Fibroblast of pulmonary artery (primary cell): ENCODE results near the gene LSAMP.
A peak's percentile ranks its signal among the peaks of the same experiment; 100 is the strongest.

Experiments used
- DNase-seq: peaks from one replicate; pipeline ENCODE4 v3.0.0-alpha.2; 2010; ENCODE audit warnings: low read depth
- H3K4me3 ChIP-seq: replicated peaks from 2 replicates; pipeline ENCODE4 v1.5.1; 2011; ENCODE audit warnings: low read depth, mild to moderate bottlenecking, control low read depth, low read length, moderate library complexity
- TF ChIP-seq, protein P1 (sequence below): IDR thresholded peaks from 2 replicates; pipeline ENCODE4 v1.5.1; 2011; ENCODE audit warnings: mild to moderate bottlenecking, control low read depth, low read length, inconsistent platforms; ENCODE audit errors: missing control alignments

The LSAMP gene

DNA sequence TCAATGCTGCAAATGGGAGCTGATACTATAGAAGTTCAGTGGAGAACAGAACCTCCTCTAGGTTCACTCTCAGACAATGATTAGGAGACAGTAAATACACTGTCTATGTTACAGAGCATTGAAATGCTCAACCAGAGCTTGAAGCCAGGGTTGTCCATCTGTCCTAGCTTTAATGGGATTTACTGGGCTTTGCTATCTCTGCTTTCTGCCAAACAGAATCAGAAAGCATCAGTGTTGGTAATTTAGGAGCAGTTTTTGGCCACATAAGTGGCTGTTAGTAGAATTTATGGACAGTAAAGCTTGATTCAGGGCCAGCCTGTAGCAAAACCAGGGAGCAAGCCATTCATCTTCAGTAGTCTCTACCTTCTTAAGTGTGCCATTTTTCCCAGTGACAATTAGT lies 396.3 kb downstream of the LSAMP start:
- no peak overlapping the region for H3K4me3 ChIP-seq
- TF ChIP-seq, protein P1, sequence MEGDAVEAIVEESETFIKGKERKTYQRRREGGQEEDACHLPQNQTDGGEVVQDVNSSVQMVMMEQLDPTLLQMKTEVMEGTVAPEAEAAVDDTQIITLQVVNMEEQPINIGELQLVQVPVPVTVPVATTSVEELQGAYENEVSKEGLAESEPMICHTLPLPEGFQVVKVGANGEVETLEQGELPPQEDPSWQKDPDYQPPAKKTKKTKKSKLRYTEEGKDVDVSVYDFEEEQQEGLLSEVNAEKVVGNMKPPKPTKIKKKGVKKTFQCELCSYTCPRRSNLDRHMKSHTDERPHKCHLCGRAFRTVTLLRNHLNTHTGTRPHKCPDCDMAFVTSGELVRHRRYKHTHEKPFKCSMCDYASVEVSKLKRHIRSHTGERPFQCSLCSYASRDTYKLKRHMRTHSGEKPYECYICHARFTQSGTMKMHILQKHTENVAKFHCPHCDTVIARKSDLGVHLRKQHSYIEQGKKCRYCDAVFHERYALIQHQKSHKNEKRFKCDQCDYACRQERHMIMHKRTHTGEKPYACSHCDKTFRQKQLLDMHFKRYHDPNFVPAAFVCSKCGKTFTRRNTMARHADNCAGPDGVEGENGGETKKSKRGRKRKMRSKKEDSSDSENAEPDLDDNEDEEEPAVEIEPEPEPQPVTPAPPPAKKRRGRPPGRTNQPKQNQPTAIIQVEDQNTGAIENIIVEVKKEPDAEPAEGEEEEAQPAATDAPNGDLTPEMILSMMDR, result no peak
- DNase-seq, result no peak

DNA sequence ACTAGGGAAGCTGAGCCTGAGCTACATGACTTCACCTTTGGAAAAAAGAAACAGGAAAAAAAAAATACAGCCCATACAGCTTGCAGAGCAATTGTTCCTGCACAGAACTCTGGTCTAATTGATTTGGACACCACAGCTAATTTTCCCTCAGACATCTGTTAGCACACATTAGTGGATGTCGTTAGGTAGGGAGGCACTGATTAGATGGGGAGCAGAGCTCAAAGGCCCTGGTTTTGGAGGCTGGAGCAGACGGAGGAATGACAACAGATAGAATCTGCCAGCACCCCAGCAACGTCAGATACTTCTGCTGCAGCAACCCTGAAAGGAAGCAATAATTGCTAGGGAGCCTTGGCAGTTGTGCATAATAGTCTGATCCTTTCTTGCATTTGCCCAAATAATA lies 398.9 kb downstream of the LSAMP start:
- no peak for DNase-seq
- TF ChIP-seq, protein P1, result no peak
- no peak overlapping the region for H3K4me3 ChIP-seq

DNA sequence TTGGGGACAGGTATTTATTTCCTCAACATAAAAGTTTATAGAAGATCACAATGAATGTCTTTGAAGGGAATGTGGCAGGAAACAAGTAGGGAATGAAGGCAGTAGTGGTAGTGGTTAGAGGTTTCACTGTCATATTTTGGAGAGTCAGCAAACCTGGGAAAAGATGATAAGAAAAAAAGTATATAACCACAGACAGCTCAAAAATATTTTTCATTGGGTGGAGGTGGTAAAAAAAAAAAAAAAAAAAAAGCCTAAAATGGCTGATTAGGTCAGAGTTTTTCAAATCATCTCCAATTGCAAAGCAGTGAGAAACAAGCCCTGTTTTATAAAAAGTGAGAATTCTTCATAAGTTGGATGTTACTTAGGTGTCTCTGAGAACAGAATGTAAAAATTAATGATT lies 400.0 kb downstream of the LSAMP start:
- TF ChIP-seq, protein P1, result no peak
- no peak overlapping the region for H3K4me3 ChIP-seq
- DNase-seq, result no peak

DNA sequence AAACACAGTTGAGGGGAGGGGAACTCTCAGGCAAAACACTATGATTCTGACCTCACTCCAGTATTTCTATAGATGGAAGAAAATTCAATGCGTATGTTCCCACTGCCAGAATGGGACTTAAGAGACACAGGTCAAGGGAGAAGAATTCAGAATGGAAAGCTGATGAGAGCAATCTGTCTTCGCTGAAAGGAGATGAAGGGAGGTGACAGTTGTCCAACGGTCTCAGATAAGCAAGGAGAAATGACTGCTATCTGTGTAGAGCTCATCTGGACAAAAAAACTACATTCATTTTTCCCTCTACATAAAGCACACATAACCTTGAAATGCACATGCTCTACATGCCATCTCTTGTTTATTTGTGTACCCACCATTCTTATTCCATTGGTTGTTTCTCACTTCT lies 405.1 kb downstream of the LSAMP start:
- DNase-seq, result no peak
- TF ChIP-seq, protein P1, result no peak

DNA sequence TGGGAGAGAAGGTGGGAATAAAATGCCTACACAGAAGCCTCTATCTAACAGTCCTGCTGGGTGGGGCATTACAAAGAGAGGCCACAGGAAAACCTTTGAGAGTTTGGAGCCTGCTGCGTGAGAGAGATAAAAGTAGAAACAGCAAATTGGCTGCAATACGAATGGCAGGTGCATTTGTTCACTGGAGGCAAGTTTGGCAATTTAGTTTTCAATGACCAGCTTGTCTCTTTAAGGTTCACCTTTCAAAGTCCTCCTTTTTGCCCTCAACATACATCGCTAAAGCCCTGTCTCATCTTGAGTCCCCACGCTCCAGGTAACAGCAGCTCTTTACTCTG lies 405.7 kb downstream of the LSAMP start:
- TF ChIP-seq, protein P1, result no peak
- DNase-seq, result no peak
- H3K4me3 ChIP-seq, result no peak overlapping the region

More for the DNA sequence above, 405.1 kb downstream of the LSAMP start:
- no peak overlapping the region for H3K4me3 ChIP-seq

DNA sequence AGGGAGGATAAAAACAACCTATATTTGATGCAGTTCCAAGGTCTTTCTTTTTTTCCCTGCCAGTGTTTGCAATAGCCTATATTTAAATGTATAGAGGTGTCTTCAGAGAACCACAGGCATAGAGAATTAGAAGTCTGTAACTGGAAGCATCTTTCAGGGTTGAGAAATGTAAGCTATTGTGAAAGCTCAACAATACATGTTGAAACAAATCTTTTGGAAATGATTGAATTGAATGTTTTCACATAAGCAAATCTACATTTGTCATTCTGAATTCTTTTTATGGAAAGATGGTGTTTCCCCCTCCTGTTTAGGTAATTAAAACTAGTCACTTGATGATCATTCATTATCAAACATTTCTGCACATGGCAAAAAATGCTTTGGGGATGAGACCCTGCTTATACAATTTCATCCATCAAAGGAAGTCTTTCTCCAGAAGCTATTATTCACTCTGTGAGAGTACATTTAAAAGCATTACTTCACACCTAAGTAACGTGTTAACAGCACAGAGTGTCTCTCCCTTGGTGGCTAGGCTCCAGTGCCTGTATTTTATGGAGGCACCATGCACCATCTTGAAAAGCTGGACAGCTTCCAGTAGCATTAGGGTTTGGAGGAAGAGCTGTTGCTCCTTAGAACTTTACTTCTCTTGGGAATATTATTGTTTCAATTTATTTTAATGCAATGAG lies 406.2 kb downstream of the LSAMP start:
- TF ChIP-seq, protein P1, result no peak
- H3K4me3 ChIP-seq, result no peak overlapping the region
- DNase-seq, result peak; percentile 23

DNA sequence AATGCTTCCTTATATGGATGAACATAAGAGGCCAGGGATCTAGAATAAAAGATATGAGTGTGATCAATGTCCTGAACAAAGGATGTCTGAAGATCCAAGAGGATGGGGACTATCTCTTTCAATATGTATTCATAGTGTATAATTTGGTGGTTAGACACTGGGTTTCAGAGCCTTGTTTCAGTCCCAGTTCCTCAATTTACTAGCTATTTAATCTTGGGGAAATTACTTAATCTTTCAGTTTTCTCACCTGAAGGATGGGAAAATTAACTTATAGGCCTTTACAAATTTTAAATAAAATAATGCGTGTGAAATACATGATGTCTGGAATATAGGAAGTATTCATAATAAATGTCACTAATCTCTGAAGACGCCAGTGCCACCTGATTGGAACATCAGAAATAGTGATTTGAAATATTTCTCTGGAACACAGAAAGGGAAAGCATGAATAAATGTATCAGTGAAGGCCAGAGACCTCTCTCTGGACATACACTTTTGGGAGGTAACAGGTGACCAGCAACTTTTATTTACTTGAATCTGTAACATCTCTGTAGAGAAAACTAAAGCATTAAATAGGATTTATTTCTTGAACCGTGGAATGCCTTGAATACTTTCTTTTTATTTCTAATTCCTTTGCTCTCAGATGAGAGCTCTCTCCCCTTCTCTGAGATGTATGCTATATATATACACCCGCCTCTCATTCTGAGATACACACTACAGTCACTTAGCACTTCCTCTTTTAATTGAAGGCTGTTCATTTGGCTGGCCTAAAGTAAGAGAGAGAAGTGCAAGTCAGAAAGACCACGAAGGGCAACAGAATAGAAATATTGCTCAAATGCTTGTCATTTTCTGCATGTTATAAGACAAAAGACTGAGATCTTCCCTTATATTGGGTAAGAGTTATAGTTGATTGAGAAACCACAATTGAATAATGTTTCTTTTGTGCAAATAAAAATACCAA lies 407.1 kb downstream of the LSAMP start:
- TF ChIP-seq, protein P1, result no peak
- H3K4me3 ChIP-seq, result no peak overlapping the region
- peak; percentile 8 for DNase-seq
